GM12878 (cell line): ENCODE data around the gene PDZD2. TPM values are rescaled to one million over a fixed set of nuclear protein-coding genes. Genes with fewer than 3 reads are reported as not detected.

Experiments used
- ATAC-seq: fragments of 200-7000 bp; cut with Tn5 transposase; 3 replicates; pipeline ENCODE4 v1.9.1; 2020; ENCODE audit warnings: mild to moderate bottlenecking, moderate library complexity
- BruUV-seq: library from RNA; stranded (reverse); fragments of 400-500 nt; replicated peaks from 2 replicates; lab custom pipeline; 2021; lab: Mats Ljungman, UMichigan
- CTCF ChIA-PET: fragments of 300-600 bp; sonication (Branson Sonifier 250); formaldehyde crosslinking; extraction: SDS; loops from one replicate; lab custom pipeline; 2021; ENCODE audit warnings: inconsistent platforms; lab: Yijun Ruan, JAX
- POLR2A ChIA-PET: fragments of 350-600 bp; formaldehyde crosslinking; extraction: SDS; loops from one replicate; lab custom pipeline; 2021; ENCODE audit warnings: inconsistent platforms; lab: Charles Lee
- RAD21 ChIA-PET: fragments of 300-600 bp; sonication (Branson Sonifier 250); formaldehyde crosslinking; loops from one replicate; lab custom pipeline; 2023; ENCODE audit warnings: antibody characterized with exemption; ENCODE audit not compliant: unreplicated experiment; lab: Charles Lee
- SMC1A ChIA-PET: fragments of 300-600 bp; sonication (Branson Sonifier 250); formaldehyde crosslinking; loops from one replicate; lab custom pipeline; 2023; ENCODE audit not compliant: unreplicated experiment, uncharacterized antibody; lab: Charles Lee
- DNase-seq: peaks from one replicate; pipeline ENCODE4 v3.0.0-alpha.2; 2011; ENCODE audit warnings: low read depth, low spot score
- FAIRE-seq: peaks from 3 replicates; lab custom pipeline; 2011; peaks lifted over from hg19 to GRCh38; lab: Jason Lieb, UNC
- H2AFZ ChIP-seq: 2 replicates; pipeline ENCODE4 v1.6.0; 2011; ENCODE audit warnings: low read depth, low read length, control low read depth; ENCODE audit not compliant: control insufficient read depth
- H3K27ac ChIP-seq: 2 replicates; pipeline ENCODE4 v1.5.1; 2011; ENCODE audit warnings: control low read depth; ENCODE audit not compliant: control insufficient read depth, insufficient read depth
- H3K27me3 ChIP-seq, 2 experiments: replicated peaks in 1 of 2; 2 replicates each; pipeline versions ENCODE4 v1.6.0 to v1.6.1; 2011; ENCODE audit warnings: low read length in 1 of 2; ENCODE audit not compliant: control insufficient read depth in 2 of 2, insufficient read depth in 2 of 2
- H3K36me3 ChIP-seq, 2 experiments: 2 replicates each; pipeline ENCODE4 v1.5.1; 2011; ENCODE audit warnings: low read length in 1 of 2; ENCODE audit not compliant: control insufficient read depth in 2 of 2, insufficient read depth in 2 of 2
- H3K4me1 ChIP-seq: 2 replicates; pipeline ENCODE4 v1.6.1; 2011; ENCODE audit warnings: mild to moderate bottlenecking, low read length, moderate library complexity, mixed read lengths; ENCODE audit not compliant: control insufficient read depth, insufficient read depth
- H3K4me2 ChIP-seq: 2 replicates; pipeline ENCODE4 v1.6.0; 2011; ENCODE audit warnings: control low read depth; ENCODE audit not compliant: control insufficient read depth, insufficient read depth
- H3K4me3 ChIP-seq: fragments of 200-600 bp; sonication (generic); 2 replicates; pipeline ENCODE4 v1.5.1; 2016
- H3K79me2 ChIP-seq: 2 replicates; pipeline ENCODE4 v1.6.0; 2011; ENCODE audit warnings: low read length; ENCODE audit not compliant: control insufficient read depth, insufficient read depth
- H3K9ac ChIP-seq: 2 replicates; pipeline ENCODE4 v1.8.0; 2011; ENCODE audit warnings: low read length, control low read depth, mixed read lengths; ENCODE audit not compliant: control insufficient read depth, insufficient read depth
- H3K9me3 ChIP-seq: replicated peaks from 3 replicates; pipeline ENCODE4 v1.5.1; 2011; ENCODE audit warnings: mild to moderate bottlenecking, low read length; ENCODE audit not compliant: control insufficient read depth, insufficient read depth
- H4K20me1 ChIP-seq: 2 replicates; pipeline ENCODE4 v1.6.0; 2011; ENCODE audit not compliant: control insufficient read depth, insufficient read depth
- ESRRA ChIP-seq: IDR thresholded peaks from 2 replicates; pipeline ENCODE4 v1.6.1; 2012; ENCODE audit warnings: mild to moderate bottlenecking, low read length, improper control_type of control experiment
- MYB ChIP-seq: fragments of 150-350 bp; IDR thresholded peaks from 2 replicates; pipeline ENCODE4 v1.6.1; 2014; ENCODE audit warnings: mild to moderate bottlenecking, low read depth, low read length, borderline replicate concordance
- NFXL1 ChIP-seq: fragments of 450-650 bp; IDR thresholded peaks from 2 replicates; pipeline ENCODE4 v1.6.1; 2017; ENCODE audit warnings: antibody characterized with exemption, mild to moderate bottlenecking, borderline replicate concordance
- TCF12 ChIP-seq: IDR thresholded peaks from 2 replicates; pipeline ENCODE4 v1.6.1; 2011; ENCODE audit warnings: low read depth, mild to moderate bottlenecking, low read length
- WGBS: methylation state at CpG from one replicate; pipeline ENCODE4 v1.1.6; 2016; ENCODE audit warnings: low lambda C conversion rate; ENCODE audit not compliant: insufficient replicate concordance, insufficient coverage; ENCODE audit errors: missing lambda C conversion rate; 5-methylcytosine and 5-hydroxymethylcytosine counted together
- in situ Hi-C: fragments of 300-500 bp; cut with MboI; formaldehyde crosslinking; loops from 9 replicates; pipeline ENCODE4 v1.14.3; 2018; ENCODE audit warnings: mixed read lengths
- intact Hi-C: fragments of 100-400 bp; cut with micrococcal nuclease; formaldehyde crosslinking; loops from one replicate; pipeline ENCODE4 v1.14.2; 2022; ENCODE audit not compliant: unreplicated experiment
- polyA plus RNA-seq, 11 experiments: library from polyadenylated mRNA; depleted of rRNA in 4 of 11; unstranded in 6 of 11; stranded (reverse) in 5 of 11; fragments of >200 nt; fragmentation: Nextera tagmentation in 4 of 11; fragmentation: Illumina TruSeq in 1 of 11; extraction: Ambion mirVana in 4 of 11; extraction: Trizol in 1 of 11; gene quantifications; 1 replicate in 1 of 11; 2 replicates in 10 of 11; pipeline versions ENCODE4 v1.2.1 to v1.2.3, GENCODE V29; 2011 to 2016; ENCODE audit warnings: inconsistent platforms in 2 of 11, missing spikeins in 2 of 11, low read depth in 1 of 11
- total RNA-seq, 4 experiments: library from RNA; depleted of rRNA in 3 of 4; stranded (reverse); fragments of >200 nt in 3 of 4; fragmentation: Illumina TruSeq in 1 of 4; extraction: Trizol in 1 of 4; gene quantifications; 2 replicates each; pipeline versions ENCODE4 v1.2.1 to v1.2.3, GENCODE V29; 2013 to 2021
- TF ChIP-seq, protein P1 (sequence below): fragments of 150-350 bp; IDR thresholded peaks from 2 replicates; pipeline ENCODE4 v1.6.1; 2016; ENCODE audit warnings: low read depth, low read length
- TF ChIP-seq, protein P2 (sequence below): IDR thresholded peaks from 2 replicates; pipeline ENCODE4 v1.6.1; 2012; ENCODE audit warnings: low read depth, low read length, improper control_type of control experiment

Gene PDZD2
- total and polyA plus RNA-seq, 10 of the 15 experiments (the other 5 are each of a cell fraction or from before 2014, with no cell fraction given), result 0.01 to 0.58 (median 0.29) TPM; not detected in 3

DNA sequence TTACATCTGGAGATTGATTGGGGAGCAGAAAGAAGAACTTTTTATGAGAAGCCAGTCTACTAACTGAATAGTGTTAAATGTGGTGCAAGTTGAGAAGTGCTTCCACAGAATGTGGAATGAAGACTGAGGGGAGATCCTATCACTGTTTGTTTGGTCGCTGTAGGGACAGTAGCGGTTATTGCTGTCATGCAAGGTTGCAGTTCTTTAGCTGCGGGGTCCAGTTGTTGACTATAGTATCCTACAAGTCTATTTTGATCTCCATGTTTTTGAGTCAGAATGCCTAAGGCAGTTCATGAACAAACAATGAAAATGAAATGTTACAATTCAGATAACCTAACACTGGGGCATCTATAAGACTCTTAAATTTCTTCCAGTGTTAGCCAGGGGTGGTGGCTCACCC lies 45.3 kb upstream of the PDZD2 start:
- no peak overlapping the region for H3K4me2 ChIP-seq
- no peaks in the 10 kb centered on the region for H4K20me1 ChIP-seq
- no peaks in the 10 kb centered on the region for H3K79me2 ChIP-seq
- BruUV-seq, result no TSS peak
- H3K9me3 ChIP-seq, result no peaks in the 10 kb centered on the region
- no peaks in the 10 kb centered on the region for H3K36me3 ChIP-seq
- in situ Hi-C loops, result no loop called here
- no peaks in the 10 kb centered on the region; a peak in 1 of 4 replicates for H3K27me3 ChIP-seq
- ChIA-PET POLR2A (interaction anchor here (0.6 kb wide), 1 partner anchor 10 kb away, joined by 4 read pairs; no protein-coding TSS in a partner anchor), SMC1A (interaction anchor here (0.8 to 1.2 kb wide), 2 partner anchors 230 to 483 kb away, joined by 3 read pairs; no protein-coding TSS in a partner anchor), CTCF (no interaction called here)
- no peaks in the 10 kb centered on the region; the same call in 1 of the 2 replicates for H3K4me1 ChIP-seq
- no peak overlapping the region for H2AFZ ChIP-seq
- TF ChIP-seq ESRRA (no peak), TCF12 (no peak), NFXL1 (no peak), MYB (no peak)
- TF ChIP-seq, protein P1, sequence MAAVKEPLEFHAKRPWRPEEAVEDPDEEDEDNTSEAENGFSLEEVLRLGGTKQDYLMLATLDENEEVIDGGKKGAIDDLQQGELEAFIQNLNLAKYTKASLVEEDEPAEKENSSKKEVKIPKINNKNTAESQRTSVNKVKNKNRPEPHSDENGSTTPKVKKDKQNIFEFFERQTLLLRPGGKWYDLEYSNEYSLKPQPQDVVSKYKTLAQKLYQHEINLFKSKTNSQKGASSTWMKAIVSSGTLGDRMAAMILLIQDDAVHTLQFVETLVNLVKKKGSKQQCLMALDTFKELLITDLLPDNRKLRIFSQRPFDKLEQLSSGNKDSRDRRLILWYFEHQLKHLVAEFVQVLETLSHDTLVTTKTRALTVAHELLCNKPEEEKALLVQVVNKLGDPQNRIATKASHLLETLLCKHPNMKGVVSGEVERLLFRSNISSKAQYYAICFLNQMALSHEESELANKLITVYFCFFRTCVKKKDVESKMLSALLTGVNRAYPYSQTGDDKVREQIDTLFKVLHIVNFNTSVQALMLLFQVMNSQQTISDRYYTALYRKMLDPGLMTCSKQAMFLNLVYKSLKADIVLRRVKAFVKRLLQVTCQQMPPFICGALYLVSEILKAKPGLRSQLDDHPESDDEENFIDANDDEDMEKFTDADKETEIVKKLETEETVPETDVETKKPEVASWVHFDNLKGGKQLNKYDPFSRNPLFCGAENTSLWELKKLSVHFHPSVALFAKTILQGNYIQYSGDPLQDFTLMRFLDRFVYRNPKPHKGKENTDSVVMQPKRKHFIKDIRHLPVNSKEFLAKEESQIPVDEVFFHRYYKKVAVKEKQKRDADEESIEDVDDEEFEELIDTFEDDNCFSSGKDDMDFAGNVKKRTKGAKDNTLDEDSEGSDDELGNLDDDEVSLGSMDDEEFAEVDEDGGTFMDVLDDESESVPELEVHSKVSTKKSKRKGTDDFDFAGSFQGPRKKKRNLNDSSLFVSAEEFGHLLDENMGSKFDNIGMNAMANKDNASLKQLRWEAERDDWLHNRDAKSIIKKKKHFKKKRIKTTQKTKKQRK, result no peak
- TF ChIP-seq, protein P2, sequence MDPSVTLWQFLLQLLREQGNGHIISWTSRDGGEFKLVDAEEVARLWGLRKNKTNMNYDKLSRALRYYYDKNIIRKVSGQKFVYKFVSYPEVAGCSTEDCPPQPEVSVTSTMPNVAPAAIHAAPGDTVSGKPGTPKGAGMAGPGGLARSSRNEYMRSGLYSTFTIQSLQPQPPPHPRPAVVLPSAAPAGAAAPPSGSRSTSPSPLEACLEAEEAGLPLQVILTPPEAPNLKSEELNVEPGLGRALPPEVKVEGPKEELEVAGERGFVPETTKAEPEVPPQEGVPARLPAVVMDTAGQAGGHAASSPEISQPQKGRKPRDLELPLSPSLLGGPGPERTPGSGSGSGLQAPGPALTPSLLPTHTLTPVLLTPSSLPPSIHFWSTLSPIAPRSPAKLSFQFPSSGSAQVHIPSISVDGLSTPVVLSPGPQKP, result no peak
- TF ChIP-seq, all 136 proteins: peak for 0
- intact Hi-C loops, result no loop called here
- RAD21 ChIA-PET, result no interaction called here
- no peak overlapping the region for H3K4me3 ChIP-seq
- ATAC-seq (no peak), DNase-seq (no peak), FAIRE-seq (no peak)
- no peak overlapping the region for H3K27ac ChIP-seq
- H3K9ac ChIP-seq, result no peak overlapping the region
- WGBS, result 16% methylated on average over 3 of the region's 3 CpGs
